ENCODE results near the gene UPB1.
"Not testable (repeated sequence)": the region's sequence is repeated elsewhere in the genome, so short reads cannot be mapped to it uniquely, and the experiment has no call there.

The UPB1 gene

GRCh38 chr22:24521791-24522245, 26.7 kb downstream of the UPB1 start:
- Mint-ChIP-seq H3K4me1 (ENCODE audit: low read depth) (peaks cover 11% of the 10 kb centered on the region), H3K4me3 (no peak overlapping the region), H3K9me3 (no peaks in the 10 kb centered on the region), H3K27ac (peak overlapping the region; percentile 78), H3K36me3 (ENCODE audit: low read depth) (no peaks in the 10 kb centered on the region), H3K27me3 (no peaks in the 10 kb centered on the region)
- DNase-seq = no peak

DNA sequence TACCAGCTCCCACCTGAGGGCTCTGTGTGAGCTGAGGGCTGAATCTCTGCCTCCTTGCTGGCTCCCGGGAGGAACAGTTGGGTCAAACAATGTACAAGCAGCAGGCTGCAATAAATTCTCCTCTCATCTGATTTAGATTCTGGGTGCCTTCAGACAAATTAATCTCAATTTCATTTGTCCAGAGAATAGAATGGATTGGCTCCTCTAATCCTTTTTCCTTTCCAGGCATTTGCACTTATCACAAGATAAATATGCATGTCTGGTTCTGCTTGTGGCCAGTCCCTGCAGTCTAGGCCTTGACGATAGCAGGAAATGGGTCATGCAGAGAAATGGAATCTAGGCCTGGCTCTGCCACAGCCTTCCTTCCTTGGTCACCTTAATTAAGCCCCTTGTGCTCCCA, 28.7 kb downstream of the UPB1 start:
- no peak for DNase-seq

DNA sequence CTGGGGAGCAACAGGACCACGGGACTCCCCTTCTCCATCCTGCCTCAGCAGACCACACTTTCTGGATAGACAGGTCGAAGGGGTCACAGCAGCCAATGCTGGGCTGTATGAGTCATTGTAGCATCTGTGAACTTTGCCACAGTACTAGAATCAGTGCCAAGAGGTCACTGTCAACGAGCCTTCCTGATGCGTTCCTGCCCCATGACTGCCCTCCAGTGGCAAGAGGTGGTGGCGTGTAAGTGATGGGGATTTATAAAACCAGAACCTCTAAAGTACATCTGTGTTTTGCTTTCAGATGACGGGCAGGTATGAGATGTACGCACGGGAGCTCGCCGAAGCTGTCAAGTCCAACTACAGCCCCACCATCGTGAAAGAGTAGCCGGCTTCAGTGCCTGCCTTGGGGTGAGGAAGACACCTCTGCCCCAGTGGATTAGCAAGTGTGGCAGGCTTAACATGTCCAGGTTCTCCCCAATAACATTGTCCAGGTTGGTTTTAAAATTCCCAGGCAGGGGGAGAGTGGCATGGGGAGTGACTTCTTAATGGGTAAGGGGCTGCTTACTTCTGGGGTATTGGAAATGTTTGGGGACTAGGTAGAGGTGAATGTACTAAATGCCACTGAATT, 30.4 kb downstream of the UPB1 start:
- Mint-ChIP-seq H3K27me3 (no peaks in the 10 kb centered on the region), H3K4me1 (ENCODE audit: low read depth) (peaks cover 11% of the 10 kb centered on the region), H3K4me3 (no peak overlapping the region), H3K9me3 (no peaks in the 10 kb centered on the region), H3K27ac (peak overlapping the region; percentile 26), H3K36me3 (ENCODE audit: low read depth) (no peaks in the 10 kb centered on the region)
- peak; percentile 83 for DNase-seq

More for the DNA sequence above, 28.7 kb downstream of the UPB1 start:
- Mint-ChIP-seq H3K27ac (no peak overlapping the region), H3K27me3 (no peaks in the 10 kb centered on the region), H3K9me3 (no peaks in the 10 kb centered on the region), H3K36me3 (ENCODE audit: low read depth) (no peaks in the 10 kb centered on the region), H3K4me3 (no peak overlapping the region), H3K4me1 (ENCODE audit: low read depth) (peaks cover 11% of the 10 kb centered on the region)

- Mint-ChIP-seq H3K4me1 (ENCODE audit: low read depth) (peaks cover 11% of the 10 kb centered on the region), H3K9me3 (no peaks in the 10 kb centered on the region), H3K27me3 (no peaks in the 10 kb centered on the region)
These were observed 31.1 kb downstream of the UPB1 start for GRCh38 chr22:24526191-24526590.

DNA sequence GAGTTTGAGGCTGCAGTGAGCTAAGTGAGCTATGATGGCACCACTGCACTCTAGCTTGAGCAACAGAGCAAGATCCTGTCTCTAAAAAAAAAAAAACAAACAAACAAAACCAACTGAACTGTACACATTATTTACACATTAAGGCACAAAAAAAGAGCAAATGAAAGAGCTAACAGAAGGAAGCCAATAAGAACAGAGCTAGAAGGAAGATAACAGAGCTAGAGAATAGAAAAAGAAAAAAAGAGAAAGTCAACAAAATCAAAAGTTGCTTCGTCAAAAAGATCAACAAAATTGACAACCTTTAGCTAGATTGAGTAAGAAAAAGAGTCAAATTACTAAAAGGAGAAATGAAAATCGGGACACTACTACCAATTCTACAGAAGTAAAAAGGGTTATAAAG, 34.8 kb downstream of the UPB1 start:
- Mint-ChIP-seq H3K27ac (no peak overlapping the region), H3K4me1 (ENCODE audit: low read depth) (peaks cover 6% of the 10 kb centered on the region), H3K9me3 (no peaks in the 10 kb centered on the region), H3K36me3 (ENCODE audit: low read depth) (no peaks in the 10 kb centered on the region), H3K27me3 (no peaks in the 10 kb centered on the region), H3K4me3 (no peak overlapping the region)
- DNase-seq = no peak

More at GRCh38 chr22:24526191-24526590, 31.1 kb downstream of the UPB1 start:
- no peak for DNase-seq
- Mint-ChIP-seq H3K27ac (no peak overlapping the region), H3K36me3 (ENCODE audit: low read depth) (no peaks in the 10 kb centered on the region), H3K4me3 (no peak overlapping the region)

DNA sequence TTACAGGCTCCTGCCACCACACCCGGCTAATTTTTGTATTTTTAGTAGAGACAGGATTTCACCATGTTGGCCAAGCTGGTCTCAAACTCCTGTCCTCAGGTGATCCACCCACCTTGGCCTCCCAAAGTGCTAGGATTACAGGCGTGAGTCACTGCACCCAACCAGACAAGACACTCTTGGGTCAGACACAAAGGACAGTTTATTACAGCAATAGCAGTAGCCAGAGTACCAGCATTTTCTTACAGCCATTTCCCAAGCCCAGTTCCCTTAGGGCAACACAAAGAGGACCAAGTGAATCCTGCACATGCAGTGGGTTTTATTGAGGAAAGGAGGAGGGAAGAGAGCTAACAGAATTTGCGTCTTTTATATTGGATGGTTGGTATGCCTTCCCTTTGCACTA, 35.8 kb downstream of the UPB1 start:
- H3K27me3 Mint-ChIP-seq; H3K4me3 Mint-ChIP-seq; H3K4me1 Mint-ChIP-seq (ENCODE audit: low read depth); H3K36me3 Mint-ChIP-seq (ENCODE audit: low read depth); DNase-seq; H3K9me3 Mint-ChIP-seq; H3K27ac Mint-ChIP-seq: not testable (repeated sequence)

DNA sequence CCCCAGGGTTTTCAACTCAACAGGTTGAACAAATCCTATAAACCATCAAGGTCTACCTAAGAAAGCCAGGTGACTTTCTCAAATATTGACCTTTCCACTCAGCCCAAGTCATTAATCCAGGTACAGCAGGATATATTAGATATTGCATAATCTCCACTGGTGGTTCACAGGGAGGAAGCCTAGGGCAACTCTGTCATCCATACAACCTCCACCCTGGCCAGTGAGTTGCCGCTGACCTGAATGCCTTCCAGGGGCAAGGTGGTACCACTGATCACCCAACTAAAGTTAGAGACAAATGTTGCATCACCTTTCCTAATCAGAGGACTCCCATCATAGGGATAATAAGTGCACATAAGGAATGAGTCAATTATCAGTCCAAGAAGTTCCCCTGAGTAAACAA, 36.9 kb downstream of the UPB1 start:
- H3K9me3 Mint-ChIP-seq = no peaks in the 10 kb centered on the region
- no peak overlapping the region for H3K4me3 Mint-ChIP-seq
- H3K27me3 Mint-ChIP-seq = no peaks in the 10 kb centered on the region
- no peaks in the 10 kb centered on the region for H3K36me3 Mint-ChIP-seq (ENCODE audit: low read depth)
- no peak for DNase-seq
- H3K27ac Mint-ChIP-seq = no peak overlapping the region
- no peaks in the 10 kb centered on the region for H3K4me1 Mint-ChIP-seq (ENCODE audit: low read depth)

- Mint-ChIP-seq H3K9me3 (no peaks in the 10 kb centered on the region), H3K27me3 (no peaks in the 10 kb centered on the region), H3K27ac (no peak overlapping the region), H3K36me3 (ENCODE audit: low read depth) (peaks cover 13% of the 10 kb centered on the region), H3K4me3 (no peak overlapping the region), H3K4me1 (ENCODE audit: low read depth) (no peaks in the 10 kb centered on the region)
- no peak for DNase-seq
These were observed 40.2 kb downstream of the UPB1 start for GRCh38 chr22:24535348-24535747.

- no peak overlapping the region for H3K4me3 Mint-ChIP-seq
- H3K36me3 Mint-ChIP-seq (ENCODE audit: low read depth) = peaks cover 20% of the 10 kb centered on the region
- H3K4me1 Mint-ChIP-seq (ENCODE audit: low read depth) = no peaks in the 10 kb centered on the region
- H3K27ac Mint-ChIP-seq = no peak overlapping the region
- H3K9me3 Mint-ChIP-seq = no peaks in the 10 kb centered on the region
- H3K27me3 Mint-ChIP-seq = no peaks in the 10 kb centered on the region
- no peak for DNase-seq
These were observed 41.0 kb downstream of the UPB1 start for GRCh38 chr22:24536089-24536488.

DNA sequence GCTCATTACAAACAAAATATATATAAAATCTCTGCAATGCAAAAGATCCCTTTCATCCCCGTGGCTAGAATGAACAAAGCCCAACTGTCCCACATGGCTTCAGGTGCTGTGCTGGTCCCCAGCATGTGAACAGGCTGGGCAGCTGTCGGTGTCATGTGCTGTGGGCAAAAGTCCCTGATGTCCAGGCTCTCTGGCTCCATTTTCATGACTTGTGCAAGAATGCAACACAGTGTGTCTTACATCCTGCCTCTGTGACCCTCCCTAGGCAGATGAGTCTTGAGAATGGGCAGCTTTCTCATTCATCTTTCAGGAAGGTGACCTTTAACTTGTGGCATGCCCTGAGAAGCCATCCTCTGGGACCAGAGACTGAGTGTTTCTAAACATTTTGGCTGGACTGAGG, 45.3 kb downstream of the UPB1 start:
- no peak overlapping the region for H3K27ac Mint-ChIP-seq
- H3K27me3 Mint-ChIP-seq = no peaks in the 10 kb centered on the region
- no peaks in the 10 kb centered on the region for H3K9me3 Mint-ChIP-seq
- no peak overlapping the region for H3K4me3 Mint-ChIP-seq
- peaks cover 63% of the 10 kb centered on the region for H3K36me3 Mint-ChIP-seq (ENCODE audit: low read depth)
- DNase-seq = no peak
- H3K4me1 Mint-ChIP-seq (ENCODE audit: low read depth) = no peaks in the 10 kb centered on the region

GRCh38 chr22:24541681-24542515, 46.8 kb downstream of the UPB1 start:
- DNase-seq = no peak
- no peaks in the 10 kb centered on the region for H3K27me3 Mint-ChIP-seq
- no peak overlapping the region for H3K27ac Mint-ChIP-seq
- no peaks in the 10 kb centered on the region for H3K4me1 Mint-ChIP-seq (ENCODE audit: low read depth)
- H3K9me3 Mint-ChIP-seq = no peaks in the 10 kb centered on the region
- H3K36me3 Mint-ChIP-seq (ENCODE audit: low read depth) = peaks cover 76% of the 10 kb centered on the region
- no peak overlapping the region for H3K4me3 Mint-ChIP-seq

GRCh38 chr22:24542641-24543040, 47.5 kb downstream of the UPB1 start:
- H3K36me3 Mint-ChIP-seq (ENCODE audit: low read depth) = peaks cover 83% of the 10 kb centered on the region
- DNase-seq = no peak
- no peak overlapping the region for H3K27ac Mint-ChIP-seq
- H3K27me3 Mint-ChIP-seq = no peaks in the 10 kb centered on the region
- H3K4me1 Mint-ChIP-seq (ENCODE audit: low read depth) = no peaks in the 10 kb centered on the region
- H3K9me3 Mint-ChIP-seq = no peaks in the 10 kb centered on the region
- no peak overlapping the region for H3K4me3 Mint-ChIP-seq

GRCh38 chr22:24543185-24543601, 48.1 kb downstream of the UPB1 start:
- no peak overlapping the region for H3K27ac Mint-ChIP-seq
- peaks cover 87% of the 10 kb centered on the region for H3K36me3 Mint-ChIP-seq (ENCODE audit: low read depth)
- no peak overlapping the region for H3K4me3 Mint-ChIP-seq
- no peaks in the 10 kb centered on the region for H3K27me3 Mint-ChIP-seq
- no peaks in the 10 kb centered on the region for H3K9me3 Mint-ChIP-seq
- DNase-seq = no peak
- no peaks in the 10 kb centered on the region for H3K4me1 Mint-ChIP-seq (ENCODE audit: low read depth)

DNA sequence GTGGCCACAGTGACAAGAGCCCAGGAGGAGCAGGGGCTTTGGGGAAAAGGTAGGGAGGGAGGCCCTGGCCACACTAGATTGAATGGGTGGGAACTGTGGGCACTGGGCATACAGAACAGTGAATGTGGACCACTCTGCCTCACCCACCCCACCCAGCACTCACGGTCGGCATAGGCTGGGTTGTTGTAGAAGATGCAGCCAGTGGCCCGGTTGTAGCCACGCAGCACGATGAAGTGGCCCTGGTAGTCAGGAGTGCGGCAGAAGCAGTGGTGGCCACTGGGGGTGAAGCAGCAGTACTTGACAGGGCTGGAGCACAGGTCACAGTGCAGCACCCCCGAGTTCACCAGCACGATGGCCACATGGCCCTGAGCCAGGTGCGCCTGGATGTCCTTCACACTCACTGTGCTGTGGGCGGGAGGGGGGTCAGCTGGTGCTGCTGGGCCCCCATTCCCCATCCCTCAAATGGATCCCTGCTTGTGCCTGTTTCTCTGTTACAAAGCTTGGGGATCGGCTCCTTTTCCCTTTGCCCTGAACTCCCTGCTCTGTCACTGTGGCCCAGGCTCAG, 48.6 kb downstream of the UPB1 start:
- no peak overlapping the region for H3K27ac Mint-ChIP-seq
- H3K9me3 Mint-ChIP-seq = no peaks in the 10 kb centered on the region
- no peaks in the 10 kb centered on the region for H3K27me3 Mint-ChIP-seq
- peaks cover 92% of the 10 kb centered on the region for H3K36me3 Mint-ChIP-seq (ENCODE audit: low read depth)
- no peak overlapping the region for H3K4me3 Mint-ChIP-seq
- DNase-seq = no peak
- H3K4me1 Mint-ChIP-seq (ENCODE audit: low read depth) = no peaks in the 10 kb centered on the region

DNA sequence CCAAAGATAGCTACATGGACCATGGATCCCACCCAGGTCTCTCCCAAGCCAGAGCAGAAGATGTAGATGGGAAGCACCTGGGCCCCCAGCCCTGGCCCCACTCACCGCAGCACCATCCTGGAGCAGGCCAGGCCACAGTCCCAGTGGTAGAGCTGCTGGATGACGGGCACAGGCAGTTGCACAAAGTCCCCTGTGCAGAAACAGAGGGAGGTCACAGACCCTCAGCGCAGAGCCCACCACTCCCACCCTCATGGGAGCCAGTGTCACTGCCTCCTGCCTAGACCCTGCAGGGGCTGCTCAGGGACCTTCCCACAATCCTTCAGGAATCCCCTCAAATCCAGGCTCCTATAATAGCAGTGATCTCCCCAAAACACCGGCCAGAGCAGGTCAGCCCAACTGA, 53.7 kb downstream of the UPB1 start:
- Mint-ChIP-seq H3K4me3 (no peak overlapping the region), H3K36me3 (ENCODE audit: low read depth) (peaks cover 89% of the 10 kb centered on the region)

More for the DNA sequence above, 53.7 kb downstream of the UPB1 start:
- peak overlapping the region; percentile 4 for H3K27ac Mint-ChIP-seq
- H3K9me3 Mint-ChIP-seq = no peaks in the 10 kb centered on the region
- no peaks in the 10 kb centered on the region for H3K27me3 Mint-ChIP-seq
- no peak for DNase-seq
- peaks cover 28% of the 10 kb centered on the region for H3K4me1 Mint-ChIP-seq (ENCODE audit: low read depth)
